WERI-Rb-1 (cell line): ENCODE results near the gene BTBD19.
"Not testable (repeated sequence)": the region's sequence is repeated elsewhere in the genome, so short reads cannot be mapped to it uniquely, and the experiment has no call there.

Source experiments
- DNase-seq: peaks from one replicate; pipeline ENCODE4 v3.0.0-alpha.2; 2020
- H3K27ac ChIP-seq: fragments of 250-450 bp; sonication (Bioruptor Pico); 2 replicates; pipeline ENCODE4 v1.5.1; 2020; ENCODE audit warnings: mild to moderate bottlenecking, moderate library complexity
- H3K27me3 ChIP-seq: fragments of 250-450 bp; sonication (Bioruptor Pico); 2 replicates; pipeline ENCODE4 v1.5.1; 2021; ENCODE audit warnings: mild to moderate bottlenecking, low read depth, moderate library complexity; ENCODE audit not compliant: insufficient read depth, severe bottlenecking
- H3K36me3 ChIP-seq: fragments of 250-450 bp; sonication (Bioruptor Pico); 2 replicates; pipeline ENCODE4 v1.5.1; 2020; ENCODE audit warnings: mild to moderate bottlenecking, moderate library complexity
- H3K4me3 ChIP-seq: 2 replicates; pipeline ENCODE4 v1.5.1; 2011; ENCODE audit warnings: low read depth, mild to moderate bottlenecking, control low read depth, low read length
- H3K9me3 ChIP-seq: fragments of 250-450 bp; sonication (Bioruptor Pico); 2 replicates; pipeline ENCODE4 v1.5.1; 2021; ENCODE audit warnings: mild to moderate bottlenecking, moderate library complexity; ENCODE audit not compliant: severe bottlenecking
- TF ChIP-seq, protein P1 (sequence below): IDR thresholded peaks from 2 replicates; pipeline ENCODE4 v1.5.1; 2011; ENCODE audit warnings: low read depth, mild to moderate bottlenecking, control low read depth, inconsistent platforms, low read length

Gene BTBD19

DNA sequence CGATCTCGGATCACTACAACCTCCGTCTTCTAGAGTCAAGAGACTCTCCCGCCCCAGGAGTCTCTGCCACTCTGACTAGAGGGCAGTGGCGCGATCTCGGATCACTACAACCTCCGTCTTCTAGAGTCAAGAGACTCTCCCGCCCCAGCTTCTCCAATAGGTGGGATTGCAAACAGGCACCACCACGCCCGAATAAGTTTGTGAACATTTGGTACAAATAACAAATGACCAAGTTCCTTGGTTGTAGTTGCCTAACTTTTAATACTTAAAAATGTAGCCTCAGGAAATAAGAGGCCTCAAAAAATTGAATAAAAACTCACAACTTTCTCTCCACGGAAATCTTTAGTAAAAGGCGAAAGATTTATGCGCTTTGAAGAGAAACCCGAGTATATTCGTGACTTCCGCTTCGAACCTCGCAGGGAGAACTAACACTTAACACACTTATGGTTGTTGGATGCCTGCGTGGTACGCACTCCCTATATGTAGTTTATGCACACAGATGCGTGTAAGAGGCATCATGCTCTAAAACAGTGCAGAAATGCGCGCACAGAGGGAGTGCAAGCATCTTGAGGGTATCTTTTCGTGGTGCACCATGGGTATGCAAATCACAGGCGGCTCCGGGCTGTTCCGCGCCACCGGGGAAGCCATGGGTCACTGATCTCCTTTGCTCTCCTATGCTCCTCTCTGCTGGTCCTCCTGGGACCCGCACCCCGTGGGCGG, 11.4 kb downstream of the BTBD19 start:
- TF ChIP-seq, protein P1, sequence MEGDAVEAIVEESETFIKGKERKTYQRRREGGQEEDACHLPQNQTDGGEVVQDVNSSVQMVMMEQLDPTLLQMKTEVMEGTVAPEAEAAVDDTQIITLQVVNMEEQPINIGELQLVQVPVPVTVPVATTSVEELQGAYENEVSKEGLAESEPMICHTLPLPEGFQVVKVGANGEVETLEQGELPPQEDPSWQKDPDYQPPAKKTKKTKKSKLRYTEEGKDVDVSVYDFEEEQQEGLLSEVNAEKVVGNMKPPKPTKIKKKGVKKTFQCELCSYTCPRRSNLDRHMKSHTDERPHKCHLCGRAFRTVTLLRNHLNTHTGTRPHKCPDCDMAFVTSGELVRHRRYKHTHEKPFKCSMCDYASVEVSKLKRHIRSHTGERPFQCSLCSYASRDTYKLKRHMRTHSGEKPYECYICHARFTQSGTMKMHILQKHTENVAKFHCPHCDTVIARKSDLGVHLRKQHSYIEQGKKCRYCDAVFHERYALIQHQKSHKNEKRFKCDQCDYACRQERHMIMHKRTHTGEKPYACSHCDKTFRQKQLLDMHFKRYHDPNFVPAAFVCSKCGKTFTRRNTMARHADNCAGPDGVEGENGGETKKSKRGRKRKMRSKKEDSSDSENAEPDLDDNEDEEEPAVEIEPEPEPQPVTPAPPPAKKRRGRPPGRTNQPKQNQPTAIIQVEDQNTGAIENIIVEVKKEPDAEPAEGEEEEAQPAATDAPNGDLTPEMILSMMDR = no peak

DNA sequence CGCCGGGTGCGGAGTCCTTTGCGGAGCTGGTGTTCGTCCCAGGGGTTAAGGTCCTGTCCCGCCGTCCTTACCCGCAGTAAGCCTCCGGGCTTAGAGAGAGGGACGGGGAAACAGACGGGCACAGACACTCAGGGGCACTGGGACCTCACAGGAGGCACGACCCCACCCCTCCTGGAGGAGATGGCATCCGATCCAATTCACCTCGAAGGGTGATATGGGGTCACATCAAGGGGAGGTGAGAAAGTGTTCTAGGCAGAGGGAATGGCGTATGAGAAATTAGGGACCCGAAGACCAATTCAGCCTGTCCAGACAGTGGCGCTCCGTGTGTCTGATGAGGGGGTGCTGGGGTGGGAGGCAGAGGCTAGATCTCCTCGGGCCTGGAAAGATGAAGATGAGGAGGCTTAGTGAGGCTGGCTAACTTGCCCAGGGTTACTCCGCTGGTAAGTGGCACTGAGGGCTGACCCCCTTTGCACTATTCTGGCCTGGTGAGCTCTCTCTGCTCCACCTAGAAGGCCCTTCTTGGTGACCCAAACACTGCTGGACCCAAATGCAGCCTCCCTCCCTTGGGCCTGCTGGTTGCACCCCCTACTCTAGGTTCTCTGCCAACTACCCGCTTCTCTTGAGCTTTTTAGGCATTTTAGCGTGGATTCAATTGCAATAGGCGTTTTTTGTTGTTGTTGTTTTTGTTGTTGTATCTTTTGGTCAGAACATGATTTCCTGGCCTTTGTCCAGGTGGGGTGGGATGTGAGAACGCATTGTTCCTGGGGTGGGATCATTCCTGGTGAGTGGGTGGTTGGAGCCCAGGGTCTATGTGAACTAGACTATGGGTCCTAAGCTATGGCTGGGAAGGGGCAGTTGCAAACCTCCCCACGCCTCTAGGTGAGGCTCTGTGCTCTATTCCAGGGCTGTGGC, 12.3 kb downstream of the BTBD19 start:
- H3K4me3 ChIP-seq = no peak overlapping the region
- H3K27ac ChIP-seq = no peak overlapping the region
- H3K36me3 ChIP-seq = no peaks in the 10 kb centered on the region
- H3K27me3 ChIP-seq = no peaks in the 10 kb centered on the region
- DNase-seq = no peak
- H3K9me3 ChIP-seq = no peaks in the 10 kb centered on the region
- TF ChIP-seq, protein P1 = no peak

More for the DNA sequence above, 11.4 kb downstream of the BTBD19 start:
- H3K27me3 ChIP-seq = no peaks in the 10 kb centered on the region
- H3K36me3 ChIP-seq = no peaks in the 10 kb centered on the region
- H3K27ac ChIP-seq = no peak overlapping the region
- no peak overlapping the region for H3K4me3 ChIP-seq
- no peak for DNase-seq
- no peaks in the 10 kb centered on the region for H3K9me3 ChIP-seq

DNA sequence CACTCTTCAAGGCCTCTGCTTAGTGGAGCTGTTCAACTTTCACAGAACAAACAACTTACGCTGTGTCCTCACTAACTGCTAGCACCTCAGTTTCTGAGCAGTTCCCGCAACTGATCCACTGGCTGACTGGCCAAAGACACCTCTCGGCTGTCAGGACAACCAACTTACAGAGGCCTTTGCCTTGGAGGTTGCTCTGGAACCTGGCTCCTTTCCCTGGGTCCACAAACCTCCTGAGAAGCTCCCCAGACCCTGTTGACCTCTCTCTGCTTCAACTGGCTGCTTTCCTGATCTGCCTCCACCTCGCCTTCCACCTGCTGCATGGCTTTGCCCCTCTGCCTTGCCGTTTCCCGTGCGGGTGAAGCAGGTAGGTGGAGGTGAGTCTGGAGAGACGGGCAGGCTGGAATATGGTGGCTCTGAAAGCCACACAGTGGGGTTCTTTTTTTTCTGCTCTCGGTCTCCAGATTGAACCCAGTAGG, 13.0 kb downstream of the BTBD19 start:
- TF ChIP-seq, protein P1 = no peak
- H3K27ac ChIP-seq = no peak overlapping the region
- DNase-seq = no peak
- no peaks in the 10 kb centered on the region for H3K36me3 ChIP-seq
- no peaks in the 10 kb centered on the region for H3K9me3 ChIP-seq
- H3K27me3 ChIP-seq = no peaks in the 10 kb centered on the region
- H3K4me3 ChIP-seq = no peak overlapping the region

DNA sequence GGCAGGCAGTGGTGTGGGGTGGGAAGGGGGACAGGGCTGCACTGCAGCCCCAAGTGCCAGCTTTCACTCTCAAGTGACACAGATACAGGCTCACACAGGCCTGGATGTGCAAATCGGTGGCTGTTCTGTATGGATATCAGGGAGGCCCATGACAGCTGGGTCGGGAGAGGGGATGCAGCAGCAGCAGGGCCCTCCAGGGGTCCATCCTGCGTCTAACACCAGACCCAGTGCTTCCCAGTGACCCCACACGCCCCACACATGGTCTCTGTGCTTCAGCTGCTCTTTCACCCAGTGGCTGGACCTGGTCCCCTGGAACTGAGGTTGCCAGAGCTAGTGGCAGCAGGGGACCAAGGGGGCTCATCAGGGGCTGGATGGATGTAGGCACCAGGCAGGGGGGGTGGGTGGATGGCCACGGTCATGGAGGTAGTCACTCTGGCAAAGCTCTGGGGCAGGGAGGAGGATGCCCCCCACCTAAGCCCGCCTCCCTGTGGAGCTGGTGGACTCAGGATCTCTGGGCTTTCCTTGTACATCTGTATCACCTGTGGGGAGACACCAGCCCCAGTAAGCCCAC, 13.9 kb downstream of the BTBD19 start:
- no peak for DNase-seq
- H3K27ac ChIP-seq = no peak overlapping the region
- no peaks in the 10 kb centered on the region for H3K27me3 ChIP-seq
- no peaks in the 10 kb centered on the region for H3K36me3 ChIP-seq
- no peak overlapping the region for H3K4me3 ChIP-seq
- TF ChIP-seq, protein P1 = no peak
- H3K9me3 ChIP-seq = no peaks in the 10 kb centered on the region

DNA sequence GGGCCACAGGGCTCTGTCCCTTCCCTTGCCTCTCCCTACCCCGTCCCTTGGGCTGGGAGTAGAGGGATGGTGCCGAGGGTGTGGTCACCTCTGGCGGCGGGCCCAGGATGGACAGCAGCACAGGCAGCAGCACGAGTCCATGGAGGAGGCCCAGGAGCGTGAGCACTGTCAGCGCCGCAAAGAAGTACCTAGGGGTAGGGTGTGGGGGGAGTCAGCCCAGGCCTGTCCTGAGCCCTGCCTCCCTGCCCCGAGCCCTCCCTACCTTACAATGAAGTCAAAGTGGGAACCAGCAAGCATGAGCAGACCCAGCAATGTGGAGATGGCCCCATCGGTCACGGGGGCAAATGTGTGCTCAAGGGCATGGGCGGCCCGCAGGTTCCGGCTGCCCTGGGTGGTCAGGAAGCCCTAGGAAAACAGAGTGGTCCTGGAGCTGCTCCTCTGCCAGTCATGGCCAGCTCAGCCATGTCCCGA, 14.7 kb downstream of the BTBD19 start:
- no peaks in the 10 kb centered on the region for H3K27me3 ChIP-seq
- no peak for DNase-seq
- H3K36me3 ChIP-seq = no peaks in the 10 kb centered on the region
- H3K4me3 ChIP-seq = no peak overlapping the region
- TF ChIP-seq, protein P1 = no peak
- H3K27ac ChIP-seq = no peak overlapping the region
- H3K9me3 ChIP-seq = no peaks in the 10 kb centered on the region

DNA sequence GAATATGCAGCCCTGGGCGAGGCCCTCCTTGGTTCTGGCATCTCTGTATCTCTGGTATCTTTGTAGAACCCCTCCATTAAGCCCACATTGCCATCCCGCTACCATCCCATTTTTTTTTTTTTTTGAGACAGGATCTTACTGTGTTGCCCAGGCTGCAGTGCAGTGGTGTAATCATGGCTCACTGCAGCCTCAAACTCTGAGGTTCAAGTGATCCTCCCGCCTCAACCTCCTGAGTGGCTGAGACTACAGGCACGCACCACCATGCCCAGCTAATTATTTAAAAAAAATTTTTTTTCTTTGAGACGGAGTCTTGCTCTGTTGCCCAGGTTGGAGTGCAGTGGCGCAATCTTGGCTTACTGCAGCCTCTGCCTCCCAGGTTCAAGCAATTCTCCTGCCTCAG, 16.1 kb downstream of the BTBD19 start:
- not testable (repeated sequence) for H3K27me3 ChIP-seq, H3K36me3 ChIP-seq, DNase-seq, H3K27ac ChIP-seq, H3K9me3 ChIP-seq, H3K4me3 ChIP-seq
